ENCODE measurements around the gene PPFIBP2.

DNA sequence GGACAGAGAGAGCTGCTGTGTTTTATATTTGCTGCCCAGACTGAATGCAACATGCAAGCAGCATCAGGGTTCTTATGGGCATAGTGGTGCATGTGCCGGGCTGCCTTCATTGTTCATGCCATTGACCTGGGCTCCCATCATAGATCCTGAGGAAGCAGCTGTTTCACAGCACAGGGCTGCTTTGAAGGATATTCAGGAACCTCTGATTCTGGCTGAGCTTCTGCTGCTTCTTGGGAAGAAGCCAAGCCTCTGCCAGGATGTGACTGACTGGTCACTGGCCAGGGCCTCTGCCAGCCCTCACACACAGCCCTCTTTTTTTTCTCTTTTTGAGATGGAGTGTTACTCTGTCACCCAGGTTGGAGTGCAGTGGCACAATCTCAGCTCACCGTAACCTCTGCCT is 116.2 kb downstream of the PPFIBP2 start:
- no peak for TF ChIP-seq EZH2 (IDR thresholded peaks at IDR 0.05; ENCODE audit: borderline replicate concordance, insufficient read depth, low read depth, low read length, poor library complexity, severe bottlenecking)
- TF ChIP-seq, protein P1, sequence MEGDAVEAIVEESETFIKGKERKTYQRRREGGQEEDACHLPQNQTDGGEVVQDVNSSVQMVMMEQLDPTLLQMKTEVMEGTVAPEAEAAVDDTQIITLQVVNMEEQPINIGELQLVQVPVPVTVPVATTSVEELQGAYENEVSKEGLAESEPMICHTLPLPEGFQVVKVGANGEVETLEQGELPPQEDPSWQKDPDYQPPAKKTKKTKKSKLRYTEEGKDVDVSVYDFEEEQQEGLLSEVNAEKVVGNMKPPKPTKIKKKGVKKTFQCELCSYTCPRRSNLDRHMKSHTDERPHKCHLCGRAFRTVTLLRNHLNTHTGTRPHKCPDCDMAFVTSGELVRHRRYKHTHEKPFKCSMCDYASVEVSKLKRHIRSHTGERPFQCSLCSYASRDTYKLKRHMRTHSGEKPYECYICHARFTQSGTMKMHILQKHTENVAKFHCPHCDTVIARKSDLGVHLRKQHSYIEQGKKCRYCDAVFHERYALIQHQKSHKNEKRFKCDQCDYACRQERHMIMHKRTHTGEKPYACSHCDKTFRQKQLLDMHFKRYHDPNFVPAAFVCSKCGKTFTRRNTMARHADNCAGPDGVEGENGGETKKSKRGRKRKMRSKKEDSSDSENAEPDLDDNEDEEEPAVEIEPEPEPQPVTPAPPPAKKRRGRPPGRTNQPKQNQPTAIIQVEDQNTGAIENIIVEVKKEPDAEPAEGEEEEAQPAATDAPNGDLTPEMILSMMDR (IDR thresholded peaks at IDR 0.05), result no peak

Data from B cell (primary cell).